GM12878 (cell line): ENCODE results near the gene CTBP1. TPM values are rescaled to one million over a fixed set of nuclear protein-coding genes. Genes with fewer than 3 reads are reported as not detected.

Experiments used
- ASH2L ChIP-seq: fragments of 300-600, 200-600 bp; sonication (generic); IDR thresholded peaks from 2 replicates; pipeline ENCODE4 v1.6.1; 2017; ENCODE audit warnings: low read depth, mild to moderate bottlenecking, borderline replicate concordance
- BHLHE40 ChIP-seq, 2 experiments: fragments of 450-650 bp in 1 of 2; IDR thresholded peaks; 2 replicates each; pipeline ENCODE4 v1.6.1; 2011 to 2017; ENCODE audit warnings: low read depth in 2 of 2, borderline replicate concordance in 1 of 2, improper control_type of control experiment in 1 of 2, low read length in 1 of 2, mild to moderate bottlenecking in 1 of 2
- CBFB ChIP-seq: IDR thresholded peaks from 2 replicates; pipeline ENCODE4 v1.6.1; 2016; ENCODE audit warnings: antibody characterized with exemption, low read depth
- CREB1 ChIP-seq: IDR thresholded peaks from 2 replicates; pipeline ENCODE4 v1.6.1; 2012; ENCODE audit warnings: low read depth, mild to moderate bottlenecking, inconsistent platforms
- CREM ChIP-seq: IDR thresholded peaks from 2 replicates; pipeline ENCODE4 v1.6.1; 2014; ENCODE audit warnings: antibody characterized with exemption, low read depth
- HDGF ChIP-seq: fragments of 450-650 bp; IDR thresholded peaks from 2 replicates; pipeline ENCODE4 v1.6.1; 2016; ENCODE audit warnings: antibody characterized with exemption
- IRF4 ChIP-seq: IDR thresholded peaks from 2 replicates; pipeline ENCODE4 v1.6.1; 2011; ENCODE audit warnings: low read depth, low read length
- MEF2B ChIP-seq: fragments of 450-650 bp; IDR thresholded peaks from 2 replicates; pipeline ENCODE4 v1.6.1; 2018; ENCODE audit warnings: mild to moderate bottlenecking, moderate library complexity; ENCODE audit not compliant: partially characterized antibody, poor library complexity, severe bottlenecking
- NBN ChIP-seq: fragments of 450-650 bp; IDR thresholded peaks from 2 replicates; pipeline ENCODE4 v1.6.1; 2016
- NR2C1 ChIP-seq: fragments of 450-650 bp; IDR thresholded peaks from 2 replicates; pipeline ENCODE4 v1.6.1; 2017; ENCODE audit warnings: antibody characterized with exemption, mild to moderate bottlenecking, moderate library complexity
- NR2C2 ChIP-seq: IDR thresholded peaks from 2 replicates; pipeline ENCODE4 v1.6.1; 2011; ENCODE audit warnings: borderline replicate concordance, low read depth; ENCODE audit not compliant: control insufficient read depth, insufficient read length
- NR2F1 ChIP-seq: fragments of 450-650 bp; conservative IDR thresholded peaks from 2 replicates; pipeline ENCODE4 v1.6.1; 2017; ENCODE audit warnings: mild to moderate bottlenecking
- NRF1 ChIP-seq: conservative IDR thresholded peaks from 2 replicates; pipeline ENCODE4 v1.6.1; 2011; ENCODE audit warnings: mild to moderate bottlenecking, low read depth, low read length, improper control_type of control experiment
- POLR2AphosphoS5 ChIP-seq: IDR thresholded peaks from 2 replicates; pipeline ENCODE4 v1.6.1; 2011; ENCODE audit warnings: mild to moderate bottlenecking, low read length, inconsistent platforms
- RAD21 ChIP-seq: IDR thresholded peaks from 2 replicates; pipeline ENCODE4 v1.6.1; 2011; ENCODE audit warnings: mild to moderate bottlenecking, low read depth, low read length, moderate library complexity; ENCODE audit not compliant: insufficient read depth
- RBBP5 ChIP-seq: fragments of 200-600 bp; sonication (generic); conservative IDR thresholded peaks from 2 replicates; pipeline ENCODE4 v1.6.1; 2016
- RCOR1 ChIP-seq: conservative IDR thresholded peaks from 2 replicates; pipeline ENCODE4 v1.6.1; 2012; ENCODE audit warnings: low read depth, low read length, improper control_type of control experiment
- SMAD5 ChIP-seq: IDR thresholded peaks from 2 replicates; pipeline ENCODE4 v1.6.1; 2016; ENCODE audit warnings: antibody characterized with exemption, low read depth
- SMC3 ChIP-seq: IDR thresholded peaks from 2 replicates; pipeline ENCODE4 v1.6.1; 2011; ENCODE audit warnings: low read length, improper control_type of control experiment, borderline replicate concordance
- TAF1 ChIP-seq: IDR thresholded peaks from 2 replicates; pipeline ENCODE4 v1.6.1; 2011; ENCODE audit warnings: mild to moderate bottlenecking, low read depth, low read length, borderline replicate concordance
- polyA plus RNA-seq, 11 experiments: library from polyadenylated mRNA; depleted of rRNA in 4 of 11; unstranded in 6 of 11; stranded (reverse) in 5 of 11; fragments of >200 nt; fragmentation: Nextera tagmentation in 4 of 11; fragmentation: Illumina TruSeq in 1 of 11; extraction: Ambion mirVana in 4 of 11; extraction: Trizol in 1 of 11; gene quantifications; 1 replicate in 1 of 11; 2 replicates in 10 of 11; pipeline versions ENCODE4 v1.2.1 to v1.2.3, GENCODE V29; 2011 to 2016; ENCODE audit warnings: inconsistent platforms in 2 of 11, missing spikeins in 2 of 11, low read depth in 1 of 11
- total RNA-seq, 4 experiments: library from RNA; depleted of rRNA in 3 of 4; stranded (reverse); fragments of >200 nt in 3 of 4; fragmentation: Illumina TruSeq in 1 of 4; extraction: Trizol in 1 of 4; gene quantifications; 2 replicates each; pipeline versions ENCODE4 v1.2.1 to v1.2.3, GENCODE V29; 2013 to 2021
- TF ChIP-seq, protein P1 (sequence below), 3 experiments: IDR thresholded peaks in 2 of 3; conservative IDR thresholded peaks in 1 of 3; 2 replicates each; pipeline ENCODE4 v1.5.1; 2011; ENCODE audit warnings: low read depth in 3 of 3, low read length in 3 of 3, mild to moderate bottlenecking in 3 of 3, control low read depth in 2 of 3, moderate library complexity in 2 of 3, inconsistent platforms in 1 of 3, mixed read lengths in 1 of 3; ENCODE audit not compliant: control insufficient read depth in 2 of 3, insufficient read depth in 1 of 3; ENCODE audit errors: extremely low read depth in 1 of 3
- TF ChIP-seq, protein P2 (sequence below): fragments of 450-650 bp; IDR thresholded peaks from 2 replicates; pipeline ENCODE4 v1.6.1; 2018; ENCODE audit warnings: mild to moderate bottlenecking, low read depth, moderate library complexity; ENCODE audit not compliant: partially characterized antibody
- TF ChIP-seq, protein P3 (sequence below): fragments of 450-650 bp; IDR thresholded peaks from 2 replicates; pipeline ENCODE4 v1.6.1; 2016; ENCODE audit warnings: mild to moderate bottlenecking
- TF ChIP-seq, protein P4 (sequence below): IDR thresholded peaks from 2 replicates; pipeline ENCODE4 v1.6.1; 2012; ENCODE audit warnings: low read depth, low read length, improper control_type of control experiment

Gene CTBP1
- total and polyA plus RNA-seq, 10 of the 15 experiments (the other 5 are each of a cell fraction or from before 2014, with no cell fraction given): 7.4 to 182 (median 63.1) TPM

DNA sequence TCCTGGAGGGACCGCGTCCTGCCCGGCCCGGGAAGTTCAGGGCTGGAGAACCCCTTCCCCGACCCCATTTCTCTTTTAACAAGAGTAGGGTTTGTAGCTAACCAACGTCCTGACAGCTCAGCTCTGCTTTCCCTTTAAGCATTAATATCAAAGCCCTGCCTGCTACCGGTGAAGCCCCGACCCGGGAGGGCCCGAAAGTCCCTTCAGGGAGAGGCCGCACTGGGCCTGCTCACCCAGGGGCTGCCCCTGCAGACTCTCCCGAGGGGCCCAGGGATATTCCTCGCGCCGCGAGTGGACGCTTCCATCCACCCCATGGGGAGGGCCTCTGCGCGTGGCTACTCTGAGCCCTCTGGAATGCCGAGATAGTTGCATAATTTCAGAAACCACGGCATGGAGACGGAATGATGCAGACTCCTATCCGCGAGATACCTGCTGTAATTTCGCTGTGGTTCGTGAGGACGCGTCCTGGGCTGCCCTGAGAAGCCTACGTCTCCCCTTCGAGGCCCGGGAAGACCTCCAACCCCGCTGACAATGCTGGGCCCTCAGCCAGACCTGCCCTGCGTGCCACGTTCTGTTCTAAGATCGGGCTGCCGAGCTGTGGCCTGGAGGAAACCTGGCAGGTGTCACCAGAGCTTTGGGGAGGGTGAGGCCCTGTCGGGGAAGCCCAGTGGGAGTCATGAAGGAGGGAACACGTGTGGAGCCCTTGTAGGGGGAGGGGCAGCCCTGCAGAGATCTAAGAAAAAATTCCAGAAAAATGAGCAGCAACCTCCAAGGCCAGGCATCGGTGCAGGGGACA, 999 bp upstream of the CTBP1 start (continued):
- TF ChIP-seq NRF1: no peak
- 0 out of 2 replicates have a peak, but pooled peaks have one; percentile 18 for TF ChIP-seq CBFB
- TF ChIP-seq IRF4: no peak
- TF ChIP-seq MEF2B: peak; percentile 62
- TF ChIP-seq NR2C2: no peak
- TF ChIP-seq NR2C1: no peak
- TF ChIP-seq CREB1: no peak
- 0 out of 2 replicates have a peak, but pooled peaks have one; percentile 7 for TF ChIP-seq POLR2AphosphoS5
- no peak for TF ChIP-seq RBBP5
- TF ChIP-seq, protein P1, sequence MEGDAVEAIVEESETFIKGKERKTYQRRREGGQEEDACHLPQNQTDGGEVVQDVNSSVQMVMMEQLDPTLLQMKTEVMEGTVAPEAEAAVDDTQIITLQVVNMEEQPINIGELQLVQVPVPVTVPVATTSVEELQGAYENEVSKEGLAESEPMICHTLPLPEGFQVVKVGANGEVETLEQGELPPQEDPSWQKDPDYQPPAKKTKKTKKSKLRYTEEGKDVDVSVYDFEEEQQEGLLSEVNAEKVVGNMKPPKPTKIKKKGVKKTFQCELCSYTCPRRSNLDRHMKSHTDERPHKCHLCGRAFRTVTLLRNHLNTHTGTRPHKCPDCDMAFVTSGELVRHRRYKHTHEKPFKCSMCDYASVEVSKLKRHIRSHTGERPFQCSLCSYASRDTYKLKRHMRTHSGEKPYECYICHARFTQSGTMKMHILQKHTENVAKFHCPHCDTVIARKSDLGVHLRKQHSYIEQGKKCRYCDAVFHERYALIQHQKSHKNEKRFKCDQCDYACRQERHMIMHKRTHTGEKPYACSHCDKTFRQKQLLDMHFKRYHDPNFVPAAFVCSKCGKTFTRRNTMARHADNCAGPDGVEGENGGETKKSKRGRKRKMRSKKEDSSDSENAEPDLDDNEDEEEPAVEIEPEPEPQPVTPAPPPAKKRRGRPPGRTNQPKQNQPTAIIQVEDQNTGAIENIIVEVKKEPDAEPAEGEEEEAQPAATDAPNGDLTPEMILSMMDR (IDR thresholded peaks at IDR 0.05 in 2 of 3, conservative IDR thresholded peaks at IDR 0.05 in 1 of 3; ENCODE audit: control insufficient read depth in 2 of 3, extremely low read depth in 1 of 3, insufficient read depth in 1 of 3, low read depth in 3 of 3, low read length in 3 of 3): no peak
- 0 out of 2 replicates have a peak, but pooled peaks have one; percentile 2 for TF ChIP-seq RCOR1
- TF ChIP-seq HDGF: no peak
- TF ChIP-seq ASH2L: no peak
- TF ChIP-seq NR2F1: 0 out of 2 replicates have a peak, but pooled peaks have one; percentile 12
- TF ChIP-seq, protein P2, sequence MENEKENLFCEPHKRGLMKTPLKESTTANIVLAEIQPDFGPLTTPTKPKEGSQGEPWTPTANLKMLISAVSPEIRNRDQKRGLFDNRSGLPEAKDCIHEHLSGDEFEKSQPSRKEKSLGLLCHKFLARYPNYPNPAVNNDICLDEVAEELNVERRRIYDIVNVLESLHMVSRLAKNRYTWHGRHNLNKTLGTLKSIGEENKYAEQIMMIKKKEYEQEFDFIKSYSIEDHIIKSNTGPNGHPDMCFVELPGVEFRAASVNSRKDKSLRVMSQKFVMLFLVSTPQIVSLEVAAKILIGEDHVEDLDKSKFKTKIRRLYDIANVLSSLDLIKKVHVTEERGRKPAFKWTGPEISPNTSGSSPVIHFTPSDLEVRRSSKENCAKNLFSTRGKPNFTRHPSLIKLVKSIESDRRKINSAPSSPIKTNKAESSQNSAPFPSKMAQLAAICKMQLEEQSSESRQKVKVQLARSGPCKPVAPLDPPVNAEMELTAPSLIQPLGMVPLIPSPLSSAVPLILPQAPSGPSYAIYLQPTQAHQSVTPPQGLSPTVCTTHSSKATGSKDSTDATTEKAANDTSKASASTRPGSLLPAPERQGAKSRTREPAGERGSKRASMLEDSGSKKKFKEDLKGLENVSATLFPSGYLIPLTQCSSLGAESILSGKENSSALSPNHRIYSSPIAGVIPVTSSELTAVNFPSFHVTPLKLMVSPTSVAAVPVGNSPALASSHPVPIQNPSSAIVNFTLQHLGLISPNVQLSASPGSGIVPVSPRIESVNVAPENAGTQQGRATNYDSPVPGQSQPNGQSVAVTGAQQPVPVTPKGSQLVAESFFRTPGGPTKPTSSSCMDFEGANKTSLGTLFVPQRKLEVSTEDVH: no peak
- TF ChIP-seq SMC3: no peak
- no peak for TF ChIP-seq RAD21
- TF ChIP-seq CREM: no peak
- TF ChIP-seq NBN: peak; percentile 72; the same call in 1 of the 2 replicates
- no peak for TF ChIP-seq TAF1
- TF ChIP-seq SMAD5: no peak
- TF ChIP-seq, protein P3, sequence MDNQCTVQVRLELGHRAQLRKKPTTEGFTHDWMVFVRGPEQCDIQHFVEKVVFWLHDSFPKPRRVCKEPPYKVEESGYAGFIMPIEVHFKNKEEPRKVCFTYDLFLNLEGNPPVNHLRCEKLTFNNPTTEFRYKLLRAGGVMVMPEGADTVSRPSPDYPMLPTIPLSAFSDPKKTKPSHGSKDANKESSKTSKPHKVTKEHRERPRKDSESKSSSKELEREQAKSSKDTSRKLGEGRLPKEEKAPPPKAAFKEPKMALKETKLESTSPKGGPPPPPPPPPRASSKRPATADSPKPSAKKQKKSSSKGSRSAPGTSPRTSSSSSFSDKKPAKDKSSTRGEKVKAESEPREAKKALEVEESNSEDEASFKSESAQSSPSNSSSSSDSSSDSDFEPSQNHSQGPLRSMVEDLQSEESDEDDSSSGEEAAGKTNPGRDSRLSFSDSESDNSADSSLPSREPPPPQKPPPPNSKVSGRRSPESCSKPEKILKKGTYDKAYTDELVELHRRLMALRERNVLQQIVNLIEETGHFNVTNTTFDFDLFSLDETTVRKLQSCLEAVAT: peak; percentile 93
- TF ChIP-seq, protein P4, sequence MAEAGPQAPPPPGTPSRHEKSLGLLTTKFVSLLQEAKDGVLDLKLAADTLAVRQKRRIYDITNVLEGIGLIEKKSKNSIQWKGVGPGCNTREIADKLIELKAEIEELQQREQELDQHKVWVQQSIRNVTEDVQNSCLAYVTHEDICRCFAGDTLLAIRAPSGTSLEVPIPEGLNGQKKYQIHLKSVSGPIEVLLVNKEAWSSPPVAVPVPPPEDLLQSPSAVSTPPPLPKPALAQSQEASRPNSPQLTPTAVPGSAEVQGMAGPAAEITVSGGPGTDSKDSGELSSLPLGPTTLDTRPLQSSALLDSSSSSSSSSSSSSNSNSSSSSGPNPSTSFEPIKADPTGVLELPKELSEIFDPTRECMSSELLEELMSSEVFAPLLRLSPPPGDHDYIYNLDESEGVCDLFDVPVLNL: no peak
- 0 out of 4 replicates have a peak, but pooled peaks of 1 of the 2 experiments have one; percentile 35 for TF ChIP-seq BHLHE40 (IDR thresholded peaks at IDR 0.05; ENCODE audit: borderline replicate concordance in 1 of 2, low read depth in 2 of 2, low read length in 1 of 2)
